ENCODE measurements around the gene CCDC149.

The CCDC149 gene

DNA sequence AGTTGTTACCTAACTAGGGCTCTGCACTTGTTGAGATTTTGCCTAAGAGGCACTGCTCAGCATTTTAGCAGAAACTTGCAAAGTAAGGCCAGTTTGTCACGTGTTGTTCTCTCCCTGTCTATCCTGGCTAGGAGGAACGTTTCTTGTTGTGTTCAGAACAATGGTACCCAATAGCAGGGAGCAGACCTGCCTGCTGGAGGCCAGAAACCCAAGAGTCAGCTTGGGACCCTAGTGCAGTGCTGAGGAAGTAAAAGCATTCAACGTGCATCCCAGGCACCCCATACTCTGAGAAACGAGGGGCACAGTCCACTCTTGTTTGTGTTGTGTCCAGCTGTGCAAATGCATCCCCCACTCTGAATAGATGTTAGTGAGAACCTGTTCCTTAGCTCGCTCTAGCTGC, 75.1 kb downstream of the CCDC149 start:
- Mint-ChIP-seq H3K4me1 (no peaks in the 10 kb centered on the region), H3K4me3 (no peak overlapping the region), H3K36me3 (ENCODE audit: low read depth) (peaks cover 46% of the 10 kb centered on the region), H3K9me3 (peaks cover 2% of the 10 kb centered on the region), H3K27me3 (ENCODE audit: low read depth) (no peaks in the 10 kb centered on the region), H3K27ac (no peak overlapping the region)
- no peak for TF ChIP-seq CTCF (IDR thresholded peaks at IDR 0.05; ENCODE audit: unreplicated experiment in 3 of 3)

DNA sequence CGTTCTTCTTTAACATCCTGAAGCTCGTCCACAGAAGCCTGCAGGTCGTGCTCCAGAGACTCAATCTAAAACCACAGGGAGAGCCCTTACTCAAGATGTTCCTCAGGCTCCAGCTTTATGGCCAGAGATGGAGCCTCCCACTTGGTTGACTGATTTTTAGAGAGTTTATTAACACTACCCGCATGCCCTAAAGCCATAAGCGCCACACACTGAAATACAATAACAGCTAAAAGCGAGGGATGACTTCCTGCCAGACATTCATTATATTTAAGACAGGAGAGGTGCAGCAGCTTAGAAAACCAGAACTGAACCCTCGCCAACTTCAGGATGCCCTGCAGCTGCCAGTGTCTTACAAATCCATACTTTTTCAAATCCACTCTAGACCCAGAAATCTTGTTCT, 75.5 kb downstream of the CCDC149 start:
- no peak for TF ChIP-seq CTCF (IDR thresholded peaks at IDR 0.05; ENCODE audit: unreplicated experiment in 3 of 3)
- Mint-ChIP-seq H3K27me3 (ENCODE audit: low read depth) (no peaks in the 10 kb centered on the region), H3K36me3 (ENCODE audit: low read depth) (peaks cover 46% of the 10 kb centered on the region), H3K4me3 (no peak overlapping the region), H3K27ac (no peak overlapping the region), H3K9me3 (peaks cover 2% of the 10 kb centered on the region), H3K4me1 (no peaks in the 10 kb centered on the region)

GRCh38 chr4:24836661-24837242, 76.1 kb downstream of the CCDC149 start:
- Mint-ChIP-seq H3K36me3 (ENCODE audit: low read depth) (peaks cover 46% of the 10 kb centered on the region), H3K4me3 (no peak overlapping the region)

GRCh38 chr4:24835696-24836095, 77.1 kb downstream of the CCDC149 start:
- TF ChIP-seq CTCF (IDR thresholded peaks at IDR 0.05; ENCODE audit: unreplicated experiment in 3 of 3), result no peak
- Mint-ChIP-seq H3K27ac (no peak overlapping the region), H3K4me3 (no peak overlapping the region), H3K27me3 (ENCODE audit: low read depth) (no peaks in the 10 kb centered on the region), H3K36me3 (ENCODE audit: low read depth) (peaks cover 49% of the 10 kb centered on the region), H3K9me3 (peaks cover 2% of the 10 kb centered on the region), H3K4me1 (no peaks in the 10 kb centered on the region)

More at GRCh38 chr4:24836661-24837242, 76.1 kb downstream of the CCDC149 start:
- TF ChIP-seq CTCF (IDR thresholded peaks at IDR 0.05; ENCODE audit: unreplicated experiment in 3 of 3), result no peak
- no peak overlapping the region for H3K27ac Mint-ChIP-seq
- no peaks in the 10 kb centered on the region for H3K27me3 Mint-ChIP-seq (ENCODE audit: low read depth)
- peaks cover 2% of the 10 kb centered on the region for H3K9me3 Mint-ChIP-seq
- H3K4me1 Mint-ChIP-seq, result no peaks in the 10 kb centered on the region

- H3K36me3 Mint-ChIP-seq (ENCODE audit: low read depth), result peaks cover 54% of the 10 kb centered on the region
- H3K9me3 Mint-ChIP-seq, result no peaks in the 10 kb centered on the region
- H3K27ac Mint-ChIP-seq, result no peak overlapping the region
- TF ChIP-seq CTCF (IDR thresholded peaks at IDR 0.05; ENCODE audit: unreplicated experiment in 3 of 3), result no peak
- peaks cover 4% of the 10 kb centered on the region for H3K27me3 Mint-ChIP-seq (ENCODE audit: low read depth)
- H3K4me3 Mint-ChIP-seq, result no peak overlapping the region
- H3K4me1 Mint-ChIP-seq, result no peaks in the 10 kb centered on the region
These were observed 81.2 kb downstream of the CCDC149 start for GRCh38 chr4:24831637-24832036.

DNA sequence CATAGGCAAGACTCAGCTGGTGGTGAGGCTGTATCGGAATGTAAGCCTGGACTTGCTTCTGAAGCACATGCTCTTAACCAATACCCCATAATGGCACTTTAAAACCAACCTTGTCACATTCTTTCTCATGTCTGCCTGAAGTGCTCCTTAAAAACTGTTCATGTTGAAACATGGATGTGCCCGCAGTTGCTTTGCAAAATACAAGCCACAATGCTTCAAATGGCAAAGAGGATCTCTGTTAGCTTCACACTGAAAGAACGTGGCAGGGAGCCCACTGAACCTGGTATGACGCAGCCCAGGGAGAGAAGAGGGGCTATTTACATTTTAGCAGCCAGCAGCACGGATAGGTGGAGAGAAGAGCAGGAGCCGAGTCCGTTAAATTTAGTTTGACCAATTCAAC, 88.1 kb downstream of the CCDC149 start:
- no peak for TF ChIP-seq CTCF (IDR thresholded peaks at IDR 0.05; ENCODE audit: unreplicated experiment in 3 of 3)
- no peak overlapping the region for H3K27ac Mint-ChIP-seq
- no peaks in the 10 kb centered on the region for H3K4me1 Mint-ChIP-seq
- no peak overlapping the region for H3K4me3 Mint-ChIP-seq
- no peaks in the 10 kb centered on the region for H3K9me3 Mint-ChIP-seq
- H3K36me3 Mint-ChIP-seq (ENCODE audit: low read depth), result peaks cover 43% of the 10 kb centered on the region
- H3K27me3 Mint-ChIP-seq (ENCODE audit: low read depth), result peaks cover 7% of the 10 kb centered on the region
